D721Med (cell line): ENCODE results near the gene TNS1.

Experiments
- DNase-seq: peaks from one replicate; pipeline ENCODE4 v3.0.0; 2011; ENCODE audit warnings: low spot score; ENCODE audit not compliant: insufficient read length
- FAIRE-seq: peaks from 2 replicates; lab custom pipeline; 2011; peaks lifted over from hg19 to GRCh38; lab: Jason Lieb, UNC
- TF ChIP-seq, protein P1 (sequence below): IDR thresholded peaks from 2 replicates; pipeline ENCODE4 v1.5.1; 2012; ENCODE audit warnings: mild to moderate bottlenecking, control low read depth; ENCODE audit not compliant: insufficient read depth; ENCODE audit errors: missing control alignments

The TNS1 gene

DNA sequence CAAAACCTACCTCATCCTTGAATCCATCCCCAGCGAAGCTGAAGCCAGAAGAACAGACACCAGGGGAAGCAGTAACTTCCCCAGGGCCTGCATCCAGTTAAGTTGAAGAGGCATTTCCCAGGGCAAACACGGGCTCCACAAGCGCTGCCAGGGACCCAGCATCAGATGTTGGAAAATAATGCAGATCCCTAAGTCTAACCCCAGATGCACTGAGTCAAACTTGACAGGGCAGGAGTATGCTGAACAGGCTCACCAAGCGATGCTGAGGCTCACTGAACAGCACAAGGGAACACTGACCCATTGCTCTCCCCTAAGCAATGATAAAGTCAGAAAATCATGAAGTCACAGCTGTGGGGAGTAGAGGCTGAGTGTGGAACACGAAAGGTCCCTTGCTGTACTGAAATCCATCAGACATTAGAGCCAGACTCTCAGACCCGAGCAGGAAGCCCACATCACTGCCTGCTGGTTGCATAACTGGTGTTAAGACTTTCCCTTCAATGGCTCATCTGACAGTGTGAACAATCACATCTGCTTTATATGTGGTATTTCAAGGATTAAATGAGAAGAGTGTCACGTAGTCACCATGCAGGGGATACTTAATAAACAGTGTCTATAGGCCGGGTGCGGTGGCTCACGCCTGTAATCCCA is 36.2 kb downstream of the TNS1 start:
- TF ChIP-seq, protein P1, sequence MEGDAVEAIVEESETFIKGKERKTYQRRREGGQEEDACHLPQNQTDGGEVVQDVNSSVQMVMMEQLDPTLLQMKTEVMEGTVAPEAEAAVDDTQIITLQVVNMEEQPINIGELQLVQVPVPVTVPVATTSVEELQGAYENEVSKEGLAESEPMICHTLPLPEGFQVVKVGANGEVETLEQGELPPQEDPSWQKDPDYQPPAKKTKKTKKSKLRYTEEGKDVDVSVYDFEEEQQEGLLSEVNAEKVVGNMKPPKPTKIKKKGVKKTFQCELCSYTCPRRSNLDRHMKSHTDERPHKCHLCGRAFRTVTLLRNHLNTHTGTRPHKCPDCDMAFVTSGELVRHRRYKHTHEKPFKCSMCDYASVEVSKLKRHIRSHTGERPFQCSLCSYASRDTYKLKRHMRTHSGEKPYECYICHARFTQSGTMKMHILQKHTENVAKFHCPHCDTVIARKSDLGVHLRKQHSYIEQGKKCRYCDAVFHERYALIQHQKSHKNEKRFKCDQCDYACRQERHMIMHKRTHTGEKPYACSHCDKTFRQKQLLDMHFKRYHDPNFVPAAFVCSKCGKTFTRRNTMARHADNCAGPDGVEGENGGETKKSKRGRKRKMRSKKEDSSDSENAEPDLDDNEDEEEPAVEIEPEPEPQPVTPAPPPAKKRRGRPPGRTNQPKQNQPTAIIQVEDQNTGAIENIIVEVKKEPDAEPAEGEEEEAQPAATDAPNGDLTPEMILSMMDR: no peak
- no peak for DNase-seq
- FAIRE-seq: no peak

DNA sequence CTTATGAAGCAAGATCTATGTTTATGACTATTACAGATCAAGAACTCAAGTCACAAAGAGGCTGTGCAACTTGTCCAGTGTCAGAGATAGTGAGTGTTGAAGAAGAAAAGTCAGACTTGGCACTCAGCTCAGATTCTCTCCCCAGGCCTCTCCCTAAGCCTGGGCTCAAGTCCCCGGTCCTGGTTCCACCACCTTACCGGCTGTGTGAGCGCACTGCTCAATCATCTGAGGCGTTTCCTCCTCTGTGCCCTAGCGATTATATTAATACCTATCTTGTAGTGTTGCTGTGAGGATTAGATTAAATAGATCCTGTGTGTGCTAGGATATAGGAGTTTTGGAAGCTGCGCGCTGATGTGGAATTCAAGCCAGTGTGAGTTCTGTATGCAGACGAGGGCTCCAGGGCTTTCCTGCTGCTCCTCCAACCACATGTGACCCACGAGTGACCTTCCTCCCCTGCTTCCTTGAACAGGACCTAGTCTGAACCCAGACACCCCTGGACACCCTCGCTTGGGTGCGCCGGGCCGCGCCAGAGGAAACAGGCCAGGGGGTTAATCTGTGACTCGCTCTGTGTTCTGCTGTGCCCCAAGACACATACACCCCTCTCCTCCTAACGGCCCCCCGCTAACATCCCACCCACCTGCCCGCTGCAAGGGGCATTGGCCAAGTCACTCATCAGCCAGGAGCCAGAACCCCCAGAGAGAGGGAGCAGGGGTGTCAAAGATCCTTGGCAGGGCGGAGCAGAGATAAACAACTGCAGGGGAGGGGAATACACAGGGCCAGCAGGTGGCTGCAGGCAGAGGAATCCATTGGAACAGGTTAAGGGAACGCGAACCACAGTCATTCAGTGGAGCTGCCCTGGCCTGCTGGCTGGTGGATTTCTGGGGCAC is 38.3 kb downstream of the TNS1 start:
- DNase-seq: no peak
- FAIRE-seq: no peak

DNA sequence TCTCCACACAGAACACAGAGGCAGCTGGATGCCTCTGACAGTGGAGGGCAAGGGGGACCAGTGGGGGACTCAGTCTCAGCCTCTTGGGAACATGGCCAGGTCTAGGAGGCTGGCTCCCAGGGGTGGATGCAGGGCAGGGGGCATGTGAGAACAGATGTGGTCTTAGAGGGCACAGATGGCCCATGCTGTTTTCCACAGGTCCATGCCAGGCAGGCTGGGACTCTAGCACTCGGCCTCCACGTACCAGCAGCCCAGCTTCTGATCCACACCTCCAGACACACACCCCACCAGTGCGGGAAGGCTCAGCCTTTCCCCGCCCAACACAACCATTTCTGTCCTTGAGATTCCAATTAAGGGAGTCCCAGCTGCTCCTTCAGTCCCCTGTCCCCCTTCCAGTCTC is 42.4 kb downstream of the TNS1 start:
- FAIRE-seq: no peak
- no peak for DNase-seq
- TF ChIP-seq, protein P1: no peak

More for the DNA sequence above, 38.3 kb downstream of the TNS1 start:
- TF ChIP-seq, protein P1: no peak

DNA sequence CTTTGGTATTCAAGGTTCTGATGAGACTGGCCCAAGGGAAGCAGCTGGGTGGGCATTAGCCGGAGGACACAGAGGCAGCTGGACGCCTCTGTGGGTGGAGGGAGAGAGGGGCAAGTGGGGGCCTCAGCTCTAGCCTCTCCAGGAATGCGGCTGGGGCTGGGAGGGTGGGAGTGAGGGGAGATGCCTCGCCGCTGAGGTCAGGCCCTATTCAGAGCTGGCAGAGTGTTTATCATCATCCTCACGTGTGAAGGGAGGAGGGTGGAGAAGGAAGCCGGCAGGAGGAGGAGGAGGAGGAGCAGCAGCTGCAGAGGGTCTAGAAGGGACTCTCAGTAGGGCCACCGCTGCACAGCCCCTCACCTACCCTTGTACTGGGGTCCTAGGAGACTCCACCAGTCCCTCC is 43.1 kb downstream of the TNS1 start:
- TF ChIP-seq, protein P1: no peak
- DNase-seq (no peak), FAIRE-seq (no peak)

DNA sequence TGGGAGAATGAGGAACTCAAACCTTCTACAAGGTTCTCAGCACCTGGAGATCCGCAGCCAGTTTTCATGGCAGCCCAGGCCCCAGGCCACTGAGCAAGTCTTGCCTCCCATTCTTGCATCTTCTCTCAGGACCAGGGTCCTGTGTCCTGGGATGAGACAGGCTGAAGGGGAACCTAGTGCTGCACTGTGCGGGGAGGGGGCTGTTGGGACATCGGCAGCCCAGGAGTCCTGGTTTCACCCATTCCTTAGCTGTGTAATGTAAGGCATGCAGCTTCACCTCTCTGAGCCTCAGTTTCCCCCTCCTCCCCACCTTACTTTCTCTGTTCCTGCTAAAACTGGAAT is 43.9 kb downstream of the TNS1 start:
- FAIRE-seq: no peak
- no peak for DNase-seq
- TF ChIP-seq, protein P1: no peak

DNA sequence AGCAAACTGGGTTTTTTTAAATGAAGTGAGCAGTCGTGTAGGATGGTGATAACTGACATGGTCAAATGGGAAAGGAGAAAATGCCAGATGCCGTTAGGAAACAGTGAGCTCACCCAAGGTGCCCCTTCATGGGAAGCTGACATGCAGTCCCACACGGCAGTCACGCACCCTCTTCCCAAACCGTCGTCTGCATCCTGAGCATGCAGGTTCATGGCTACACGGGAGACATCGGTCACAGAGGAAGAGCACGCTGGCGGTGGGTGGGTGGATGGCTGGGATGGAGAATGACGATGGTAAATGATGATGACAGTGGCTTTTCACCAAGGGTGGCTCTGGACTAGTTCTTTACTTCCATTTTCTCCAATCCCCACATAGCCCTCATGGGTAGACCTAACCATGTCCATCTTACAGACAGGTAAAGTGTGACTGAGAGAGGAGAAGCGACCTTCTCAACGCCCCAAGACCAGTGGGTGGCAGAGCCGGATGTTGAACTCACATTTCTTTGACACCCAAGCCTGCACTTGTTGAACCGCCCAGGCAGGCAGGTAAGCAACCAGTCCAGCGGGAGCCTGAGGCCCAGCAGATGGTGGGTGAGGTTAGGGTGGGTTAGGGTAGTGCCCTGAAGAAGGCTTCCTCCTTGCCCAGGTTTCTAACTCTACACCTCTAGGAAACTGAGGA is 44.5 kb downstream of the TNS1 start:
- no peak for DNase-seq
- TF ChIP-seq, protein P1: no peak
- no peak for FAIRE-seq
